ENCODE results near the gene TMOD4.
A peak's percentile ranks its signal among the peaks of the same experiment; 100 is the strongest.

Gene TMOD4

DNA sequence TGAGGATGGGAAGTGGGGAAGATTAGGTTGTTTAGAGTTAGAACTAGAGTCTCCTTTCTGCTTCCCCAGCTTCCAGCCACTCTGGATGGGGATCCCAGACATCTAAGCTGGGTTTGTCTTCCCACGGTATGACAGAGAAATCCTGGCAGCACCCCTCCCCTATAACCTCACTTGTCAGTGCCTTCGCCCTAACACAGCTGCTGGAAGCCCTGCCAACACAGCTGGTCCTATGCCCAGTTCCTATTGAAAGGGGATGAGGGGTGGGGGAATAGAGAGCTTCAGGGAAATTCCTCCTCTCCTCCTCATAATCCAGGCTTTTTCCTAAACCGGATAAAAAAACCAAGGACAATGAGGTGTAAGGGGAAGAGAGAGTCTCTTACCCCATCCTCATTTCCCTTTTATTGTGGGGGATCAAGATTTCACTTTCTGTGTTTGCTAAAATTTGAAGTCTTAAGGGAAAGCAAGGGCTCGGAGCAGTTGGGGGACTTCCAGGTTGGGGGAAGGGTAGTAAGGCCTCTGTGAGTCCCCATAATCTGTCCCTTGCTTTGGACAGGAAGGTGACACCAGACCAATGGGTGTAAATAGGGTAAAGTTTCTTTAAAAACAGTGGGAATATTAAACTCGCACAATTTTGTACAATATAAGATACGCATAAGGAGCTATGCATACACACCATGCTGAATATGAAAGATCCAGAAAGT, 590 bp downstream of the TMOD4 start:
- no peak for DNase-seq

GRCh38 chr1:151171190-151171589, 4.6 kb downstream of the TMOD4 start:
- no peak for DNase-seq

DNA sequence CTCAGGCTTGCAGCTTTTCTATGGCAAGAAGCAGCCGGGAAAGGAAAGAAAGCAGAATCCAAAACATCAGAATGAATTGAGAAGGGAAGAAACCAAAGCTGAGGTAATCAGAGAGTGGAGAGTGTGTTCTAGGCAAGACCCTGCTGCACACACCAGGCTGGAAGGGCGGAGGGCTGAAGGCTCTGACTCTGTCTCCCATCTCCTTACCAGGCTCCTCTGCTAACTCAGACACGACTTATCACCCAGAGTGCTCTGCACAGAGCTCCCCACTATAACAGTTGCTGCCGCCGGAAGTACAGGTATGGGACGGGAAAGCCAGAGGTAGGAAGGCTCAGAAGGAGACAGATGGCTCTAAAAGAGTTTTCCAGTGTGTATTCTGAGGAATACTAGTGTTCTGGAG, 8.7 kb downstream of the TMOD4 start:
- no peak for DNase-seq

DNA sequence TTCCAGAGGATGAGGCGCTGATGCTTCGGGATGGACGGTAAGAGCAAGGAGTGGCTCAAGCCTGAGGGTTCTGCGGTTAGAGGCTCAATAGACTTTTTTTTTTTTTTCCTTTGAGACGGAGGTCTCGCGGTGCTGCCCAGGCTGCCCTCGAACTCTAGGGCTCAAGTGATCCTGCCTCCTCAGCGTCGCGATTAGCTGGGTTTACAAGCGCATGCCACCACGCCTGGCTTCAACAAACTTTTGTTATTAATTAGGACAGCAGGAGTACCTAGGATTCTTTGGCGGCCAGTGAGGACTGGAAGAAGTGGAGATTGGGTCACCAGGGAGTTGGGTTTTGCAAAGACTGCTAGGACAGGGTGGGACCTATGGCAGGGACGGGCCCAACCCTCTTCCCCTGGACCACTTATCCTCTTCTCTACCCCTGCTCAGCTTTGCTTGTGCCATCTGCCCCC, 9.2 kb downstream of the TMOD4 start:
- peak; percentile 53 for DNase-seq

GRCh38 chr1:151165738-151166504, 9.9 kb downstream of the TMOD4 start, which contains the start of the genes LYSMD1 and SCNM1:
LYSMD1 (minus strand) TSS chr1:151165902; CDS start chr1:151165258, 644 bp downstream.
SCNM1 (plus strand) TSS chr1:151166144; CDS start chr1:151166153, 9 bp downstream.
- DNase-seq: peak; percentile 96

DNA sequence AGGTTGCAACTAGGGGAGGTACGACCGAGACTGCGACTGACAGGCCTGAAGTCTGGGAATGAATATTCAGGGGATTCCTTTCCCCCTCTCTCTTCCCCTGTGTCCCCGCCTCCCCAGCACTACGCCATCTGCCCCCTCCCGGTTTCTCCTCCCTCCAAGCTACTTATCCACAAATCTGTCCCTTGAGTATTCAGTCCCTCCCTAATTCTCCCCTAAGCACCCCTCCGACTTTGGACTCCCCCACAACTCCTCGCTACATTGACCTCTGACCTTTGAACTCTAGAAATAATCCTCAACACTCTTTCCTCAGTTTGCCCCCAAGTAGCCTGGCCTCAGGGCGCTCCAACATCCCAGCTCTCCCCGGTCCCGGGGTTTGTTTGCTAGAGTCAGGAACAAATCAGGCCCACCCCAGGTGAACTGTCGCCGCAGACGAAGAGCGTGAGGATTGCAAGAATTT, 10.5 kb downstream of the TMOD4 start:
- no peak for DNase-seq

DNA sequence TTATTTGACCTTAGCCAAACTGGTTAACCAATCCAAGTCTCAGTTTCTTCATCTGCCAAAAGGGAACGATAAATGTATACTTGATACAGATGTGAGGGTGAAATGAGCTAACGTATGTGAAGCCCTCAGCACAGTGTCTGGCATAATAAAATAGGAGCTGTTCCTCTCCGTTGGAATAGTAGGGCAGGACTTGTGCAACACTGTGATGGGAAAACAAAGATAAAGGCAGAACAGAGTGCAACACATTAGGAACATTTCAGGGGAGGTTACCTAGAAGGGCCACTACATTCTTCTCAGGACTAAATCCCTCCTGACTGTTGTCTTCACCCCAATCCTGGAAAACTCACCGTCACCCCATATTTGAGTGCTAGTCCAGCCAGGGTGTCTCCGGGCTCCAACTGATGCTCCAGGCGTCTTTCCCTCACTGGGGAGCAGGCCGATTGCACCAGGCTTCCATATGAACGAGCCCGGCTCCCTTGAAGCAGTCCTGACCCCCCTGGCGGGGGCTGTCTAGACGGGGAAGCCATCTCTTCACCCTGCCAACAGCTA, 11.0 kb downstream of the TMOD4 start:
- no peak for DNase-seq

DNA sequence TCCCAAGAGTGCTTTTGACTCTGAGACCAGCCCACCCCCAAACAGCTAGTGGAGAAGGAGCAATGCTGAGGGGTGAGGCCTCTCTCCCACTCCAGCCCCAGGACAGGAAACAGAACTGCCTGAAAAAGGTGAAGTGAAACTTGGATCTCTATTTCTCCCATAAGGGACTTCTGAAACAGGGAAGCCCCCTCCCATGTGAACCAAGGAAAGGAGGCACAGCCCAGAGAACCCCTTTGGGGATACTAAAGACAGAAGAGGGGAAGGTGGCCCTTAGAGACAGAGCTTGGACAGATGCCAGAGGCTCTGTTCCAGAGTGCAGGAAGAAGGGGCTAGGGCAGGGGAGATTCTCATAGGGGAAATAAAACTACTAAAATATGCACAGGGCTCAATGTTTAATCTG, 16.4 kb downstream of the TMOD4 start:
- no peak for DNase-seq

GRCh38 chr1:151158751-151159251, 17.0 kb downstream of the TMOD4 start:
- no peak for DNase-seq

- no peak for DNase-seq
These were observed 17.5 kb downstream of the TMOD4 start for GRCh38 chr1:151158326-151158725.

GRCh38 chr1:151157067-151157531, 18.7 kb downstream of the TMOD4 start:
- DNase-seq: no peak

GRCh38 chr1:151156515-151156819, 19.3 kb downstream of the TMOD4 start, which contains the start of gene TNFAIP8L2:
TNFAIP8L2 (plus strand) TSS chr1:151156649; CDS start chr1:151158698, 2,049 bp downstream.
- no peak for DNase-seq

DNA sequence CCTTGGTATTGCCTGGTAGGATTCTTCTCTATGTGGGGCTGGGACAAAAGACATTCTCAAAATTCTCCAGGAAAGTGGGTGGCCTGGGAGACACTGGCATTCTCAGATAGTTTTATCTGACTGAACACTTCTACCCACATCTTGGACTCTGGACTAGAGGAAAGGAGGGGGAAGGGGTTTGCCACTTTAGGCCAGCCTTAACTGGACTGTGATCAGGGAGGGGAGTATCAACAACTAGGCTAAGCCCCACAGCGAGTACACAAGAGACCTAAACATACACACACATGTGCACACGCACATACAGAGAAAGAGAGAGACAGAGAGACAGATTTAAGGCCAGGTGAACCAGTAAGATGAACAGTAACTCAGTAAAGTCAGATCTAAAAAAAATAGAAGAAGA, 28.1 kb downstream of the TMOD4 start:
- no peak for DNase-seq

GRCh38 chr1:151147132-151147503, 28.7 kb downstream of the TMOD4 start:
- no peak for DNase-seq

DNA sequence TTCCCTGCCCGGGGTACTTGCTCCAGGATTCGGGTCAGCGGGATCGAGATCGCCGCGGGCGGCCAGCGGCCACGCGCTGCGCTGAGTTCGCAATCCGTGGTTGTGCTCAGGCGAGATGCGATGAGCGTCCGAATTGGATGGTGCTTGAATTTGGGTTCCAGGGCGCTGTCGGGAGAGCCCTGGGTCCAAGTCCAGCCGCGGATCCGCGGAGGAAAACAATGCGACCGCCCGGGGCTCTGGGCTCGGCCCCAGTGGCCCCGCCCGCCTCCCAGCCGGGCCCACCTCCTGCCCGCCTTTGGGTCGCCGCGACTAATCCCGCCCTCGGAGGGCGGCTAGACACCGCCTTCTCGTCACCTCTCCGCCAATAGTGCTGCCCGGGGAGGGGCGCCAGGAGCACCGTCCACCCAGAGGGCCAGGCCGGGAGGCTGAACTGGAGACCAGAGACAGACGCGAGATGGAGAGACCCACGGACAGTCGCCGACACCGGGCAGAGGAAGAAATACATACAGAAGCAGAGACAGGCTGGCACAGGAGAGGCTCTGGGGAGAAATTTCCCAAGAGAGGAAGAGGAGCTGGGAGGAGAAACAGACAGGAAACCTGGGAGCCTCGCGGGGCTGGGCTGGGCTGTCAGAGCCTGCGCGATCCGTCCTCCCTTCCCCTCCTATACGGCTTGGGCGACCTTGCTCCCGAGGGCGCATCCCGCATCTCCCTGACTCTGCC, 29.2 kb downstream of the TMOD4 start, which contains the start of gene SEMA6C:
TSS of gene SEMA6C (minus strand) at position 220 of the 720 bp plus-strand sequence. CDS start 4,010 bp downstream, outside the sequence.
- DNase-seq: peak; percentile 84

- DNase-seq: no peak
These were observed 29.7 kb downstream of the TMOD4 start for GRCh38 chr1:151146072-151146411.

DNA sequence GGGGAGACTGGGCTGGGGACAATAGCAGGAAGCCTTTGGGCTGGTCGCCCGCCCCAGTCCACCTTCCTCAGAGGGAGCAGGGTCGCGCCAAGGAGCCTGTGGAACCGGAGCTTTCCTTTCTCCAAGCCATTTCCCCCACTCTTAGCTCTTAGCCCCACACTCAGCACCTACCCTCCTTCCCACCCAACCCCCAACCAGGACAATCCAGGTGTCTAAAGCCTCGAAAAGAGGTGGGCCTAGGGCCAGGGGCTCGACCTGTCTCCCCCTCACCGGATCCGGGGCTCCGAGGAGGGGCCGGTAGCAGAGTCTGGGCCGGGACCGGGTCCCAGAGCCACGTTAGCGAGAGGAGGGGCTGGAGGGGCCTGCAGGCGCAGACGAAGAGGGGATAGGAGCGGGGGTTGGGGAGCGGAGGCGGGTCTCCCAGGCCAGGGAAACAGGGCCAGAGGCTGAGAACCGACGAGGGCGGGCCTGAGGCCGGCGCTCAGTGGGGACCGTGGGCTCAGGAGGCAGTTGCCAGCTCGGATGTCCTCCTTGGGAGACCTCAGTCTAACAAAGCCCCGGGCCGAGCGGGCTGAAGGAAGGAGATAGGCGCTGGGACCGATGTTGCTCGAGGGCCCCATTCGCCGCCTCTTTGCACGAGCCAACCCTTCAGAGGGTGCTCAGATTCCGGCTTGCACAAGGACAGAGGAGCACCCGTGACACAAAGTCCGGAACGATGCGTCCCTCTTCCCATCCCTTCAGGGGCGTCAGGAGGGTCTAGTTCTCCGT, 30.3 kb downstream of the TMOD4 start:
- DNase-seq: no peak

DNA sequence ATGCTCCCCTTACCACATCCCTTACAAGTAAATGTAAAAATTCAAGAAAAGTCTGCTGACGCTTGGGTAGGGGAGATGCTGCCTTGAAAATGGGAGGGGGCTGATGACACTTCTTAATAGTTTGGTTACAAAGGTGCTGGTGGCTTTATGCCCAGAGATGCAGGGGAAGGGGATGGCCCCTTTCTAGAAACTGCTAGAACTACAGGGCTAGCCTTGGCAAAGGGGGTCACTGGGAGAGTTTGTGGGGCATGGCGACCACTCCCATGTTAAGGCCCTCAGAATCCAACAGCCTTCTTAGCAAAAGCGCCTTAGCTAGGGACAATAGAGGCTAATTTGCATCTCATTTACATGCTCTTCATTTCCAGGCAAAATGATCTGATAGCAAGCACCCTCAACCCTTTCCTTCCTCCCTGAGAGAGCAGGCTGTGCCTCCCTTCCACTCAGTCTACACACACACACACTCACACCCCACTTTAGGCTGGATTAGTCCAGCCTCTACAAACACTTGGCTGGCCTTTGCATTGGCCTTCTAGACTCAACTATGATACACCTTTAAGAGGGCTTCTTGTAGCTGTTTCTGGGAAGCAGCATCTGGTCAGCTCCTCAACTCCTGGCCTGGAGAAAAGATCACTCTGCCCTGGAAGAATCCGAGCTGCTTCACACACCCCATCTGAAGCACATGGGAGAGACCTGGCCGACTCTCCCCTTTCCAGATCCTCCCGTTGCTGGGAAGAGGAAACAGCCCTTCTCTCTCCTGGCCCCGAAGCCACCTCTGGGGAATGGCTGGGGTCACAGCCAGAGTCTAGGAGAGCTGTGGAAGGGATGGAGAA, 31.1 kb downstream of the TMOD4 start:
- no peak for DNase-seq

GRCh38 chr1:151143986-151144385, 31.8 kb downstream of the TMOD4 start:
- no peak for DNase-seq

GRCh38 chr1:151143057-151143435, 32.7 kb downstream of the TMOD4 start:
- DNase-seq: no peak

- no peak for DNase-seq
These were observed 33.2 kb downstream of the TMOD4 start for GRCh38 chr1:151142411-151143056.

All from amniotic stem cell (primary cell).